HG03175 (cell line): Measurements from ENCODE around the gene ITPA.
"Not testable (repeated sequence)": the region's sequence is repeated elsewhere in the genome, so short reads cannot be mapped to it uniquely, and the experiment has no call there.

Experiments used
- ATAC-seq: cut with Tn5 transposase; IDR thresholded peaks from one replicate; pipeline ENCODE4 v1.9.1; 2021; ENCODE audit warnings: mild to moderate bottlenecking, moderate library complexity; ENCODE audit not compliant: unreplicated experiment

ITPA gene

DNA sequence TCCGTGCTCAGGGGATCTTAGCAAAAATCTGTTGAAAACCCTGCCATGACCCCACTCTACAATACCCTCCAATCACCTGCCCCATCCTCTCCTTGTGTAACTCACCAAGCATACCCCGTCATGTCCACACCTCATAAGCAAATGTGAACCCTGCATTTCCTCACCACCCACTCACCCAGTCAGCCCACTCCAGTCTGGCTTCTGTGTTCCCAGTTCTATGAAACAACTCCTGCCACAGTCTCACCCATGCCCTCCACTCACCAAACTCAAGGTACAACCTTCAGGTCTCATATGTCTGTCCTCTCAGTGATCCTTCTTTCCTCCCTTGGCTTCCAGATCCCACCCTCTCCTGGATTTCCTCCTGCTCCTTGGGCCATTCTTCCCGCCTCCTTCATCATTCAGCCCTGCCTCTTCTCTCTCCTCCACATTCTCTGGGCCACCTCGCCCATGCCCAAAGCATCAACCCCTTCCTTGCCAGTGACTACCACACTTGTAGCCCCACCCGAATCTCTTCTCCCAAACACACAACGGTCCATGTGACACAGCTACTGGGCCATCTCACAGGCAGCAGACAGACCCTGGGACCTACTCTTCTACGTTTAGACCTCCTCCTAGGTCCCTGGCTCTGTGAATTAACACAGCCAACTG is 13.6 kb upstream of the ITPA start:
- no peak for ATAC-seq

DNA sequence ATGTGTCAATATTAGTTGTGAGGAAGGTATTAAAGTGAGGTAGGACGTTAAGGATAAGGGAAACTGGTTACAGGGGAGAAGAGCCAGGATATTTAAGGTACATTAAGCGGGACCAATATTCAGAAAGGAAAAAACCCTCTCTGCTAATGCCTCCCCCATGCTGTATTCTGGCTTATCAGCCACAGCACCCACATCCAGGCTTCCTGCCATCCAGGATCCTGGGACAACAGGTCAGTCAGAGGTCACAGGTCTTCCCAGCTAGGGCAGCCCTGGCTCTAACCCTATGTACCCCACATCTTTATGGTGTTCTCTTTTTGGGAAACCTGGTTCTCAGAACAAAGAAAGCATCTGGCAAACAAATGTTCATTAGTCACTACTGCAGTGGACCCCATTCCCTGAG is 10.1 kb upstream of the ITPA start:
- ATAC-seq: no peak

DNA sequence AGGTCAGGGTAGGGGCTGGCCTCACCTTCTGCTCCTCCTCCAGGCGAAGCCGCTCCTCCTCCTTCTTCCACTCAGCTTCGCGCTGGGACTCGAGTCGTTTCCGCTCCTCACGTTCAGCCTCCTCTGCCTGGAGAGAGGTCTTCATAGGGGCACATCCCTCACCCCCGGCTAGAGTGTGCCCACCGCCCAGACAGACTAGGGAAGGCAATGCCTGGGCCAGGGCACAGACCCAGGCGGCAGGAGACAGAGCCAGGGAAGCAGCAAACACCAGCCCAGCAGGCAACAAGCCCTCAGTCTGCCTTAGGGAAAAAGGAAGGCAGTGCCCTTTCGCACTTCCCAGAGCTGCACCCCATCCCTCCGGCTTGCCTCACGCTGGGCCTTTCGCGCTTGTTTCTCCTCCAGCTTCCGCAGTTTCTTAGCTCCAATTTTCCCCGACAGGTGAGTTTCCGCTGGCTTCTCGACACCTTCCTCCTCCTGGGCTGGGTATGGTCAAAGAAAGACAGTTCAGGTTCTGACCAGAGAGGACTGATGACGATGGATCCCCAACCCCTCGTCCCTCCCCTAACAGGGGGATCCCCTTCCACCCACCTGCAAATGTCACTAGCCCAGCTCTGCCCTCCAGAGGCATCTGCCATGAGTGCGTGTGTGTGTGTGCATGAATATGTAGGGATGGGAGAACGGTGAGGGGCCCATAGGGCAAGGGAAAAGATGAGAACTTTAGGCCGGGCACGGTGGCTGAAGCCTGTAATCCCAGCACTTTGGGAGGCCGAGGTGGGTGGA is 9.1 kb upstream of the ITPA start:
- ATAC-seq: no peak

DNA sequence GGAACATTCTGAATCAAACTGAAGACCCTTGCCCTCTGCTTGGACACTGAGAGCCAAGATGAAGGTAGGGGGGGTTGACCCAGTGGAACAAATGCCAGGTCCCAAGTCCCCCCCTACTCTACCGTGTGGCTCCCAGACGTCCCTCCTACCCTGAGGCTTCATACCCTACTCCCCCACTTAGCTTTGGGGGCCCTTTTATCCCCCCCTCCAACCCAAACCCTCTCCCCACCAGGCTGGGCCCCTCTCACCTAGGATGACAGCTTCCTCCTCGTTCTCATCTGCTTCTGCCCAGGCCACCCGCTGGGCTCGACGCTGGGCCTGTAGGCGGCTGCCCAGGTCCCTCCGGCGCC is 6.4 kb upstream of the ITPA start:
- no peak for ATAC-seq

DNA sequence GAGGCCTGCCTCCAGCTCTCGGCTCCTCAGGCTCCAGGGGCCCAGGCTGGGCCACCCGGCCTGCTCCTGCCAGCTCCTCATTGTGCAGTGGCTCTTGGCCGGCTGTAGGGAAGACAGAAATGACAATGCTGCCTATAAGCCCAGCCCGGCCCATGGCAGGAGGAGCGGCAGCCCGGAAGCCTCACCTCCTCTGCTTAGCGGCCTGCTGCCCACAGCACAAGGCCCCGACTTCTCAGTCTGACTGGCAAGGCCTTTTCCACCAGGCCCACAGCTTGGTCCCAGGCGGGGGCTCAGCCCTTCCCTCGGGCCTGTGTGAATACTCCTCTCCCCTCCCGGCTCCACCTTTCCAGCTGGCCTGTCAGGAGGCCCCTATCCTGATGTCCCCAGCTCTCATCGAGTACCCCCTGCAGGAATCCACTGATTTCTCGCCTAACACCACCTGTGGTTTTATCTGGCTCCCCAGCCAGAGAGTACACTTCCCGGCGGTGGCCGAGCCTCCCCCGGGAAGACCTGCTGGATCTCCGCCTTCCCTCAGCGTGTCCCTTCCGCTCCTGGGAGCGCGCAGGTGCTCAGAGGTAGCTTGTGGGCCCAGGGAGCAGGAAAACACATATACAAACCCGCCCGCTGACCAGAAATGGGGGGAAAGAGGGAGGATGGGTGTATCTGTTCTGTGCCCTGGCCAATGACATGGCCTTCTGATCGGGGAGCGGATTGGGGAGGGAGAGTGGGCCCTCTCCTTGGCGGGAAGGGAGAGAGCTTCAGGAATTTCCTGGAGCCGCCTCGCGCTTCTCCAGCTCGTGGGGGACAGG is 5.8 kb upstream of the ITPA start:
- peak; percentile 27 for ATAC-seq

DNA sequence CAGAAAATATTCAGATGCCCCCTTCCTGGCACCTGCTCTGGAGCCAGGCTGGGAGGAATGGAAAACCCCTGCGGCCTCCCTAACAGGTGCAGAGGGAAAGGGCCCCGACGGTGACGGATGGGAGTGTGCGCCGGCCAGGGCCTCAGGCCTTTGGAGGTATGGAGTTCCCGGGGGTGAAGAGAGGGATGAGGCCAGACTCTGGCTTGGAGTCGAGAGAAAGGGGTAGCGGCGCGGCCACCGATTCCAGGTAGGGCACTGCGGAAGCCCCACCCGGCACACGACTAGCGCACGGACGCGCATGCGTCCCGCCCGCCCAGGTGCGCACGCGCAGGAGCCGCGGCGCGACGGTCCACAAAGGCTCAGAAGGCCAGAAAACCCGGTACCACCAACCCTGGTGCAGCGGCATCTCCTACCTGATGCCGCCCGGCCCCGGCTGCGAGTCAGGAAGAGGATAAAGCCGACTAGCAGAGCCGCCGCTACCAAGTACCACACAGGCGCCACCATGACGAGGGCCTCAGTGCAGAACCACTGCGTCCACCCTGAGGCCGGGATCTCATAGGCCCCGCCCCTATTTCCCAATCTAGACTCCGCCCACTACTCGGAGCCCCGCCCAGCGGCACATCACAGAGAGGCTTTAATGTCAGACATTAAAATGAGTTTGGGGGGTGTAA is 5.0 kb upstream of the ITPA start, which contains the start of gene DDRGK1:
Gene DDRGK1, minus strand, starts transcription at position 559 of the 671 bp plus-strand sequence. Its CDS starts 55 bp downstream, at position 504.
- peak; percentile 79 for ATAC-seq

DNA sequence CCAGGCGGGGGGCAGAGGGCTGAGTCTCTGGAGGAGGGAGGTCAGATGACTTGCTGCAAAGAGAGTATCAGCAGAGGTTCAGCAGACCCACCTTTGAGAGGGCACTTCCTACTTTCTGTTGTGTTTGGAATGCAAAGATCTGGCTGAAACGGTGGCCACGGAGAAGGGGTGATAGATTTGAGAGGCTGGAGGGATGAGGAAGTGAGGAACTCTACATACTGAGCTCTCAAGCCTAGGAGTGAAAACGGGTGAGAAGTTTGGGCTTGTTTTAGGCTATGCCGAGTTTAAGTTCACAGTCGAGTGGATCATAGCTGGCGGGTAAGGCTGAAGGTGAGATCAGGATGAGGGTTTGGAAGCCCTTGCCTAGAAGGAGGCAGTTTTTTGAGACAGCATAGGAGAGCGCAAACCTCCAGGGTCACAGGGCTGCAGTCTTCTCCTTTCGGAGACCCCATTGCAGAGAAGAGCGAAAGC is 477 bp upstream of the ITPA start:
- ATAC-seq: peak; percentile 6

DNA sequence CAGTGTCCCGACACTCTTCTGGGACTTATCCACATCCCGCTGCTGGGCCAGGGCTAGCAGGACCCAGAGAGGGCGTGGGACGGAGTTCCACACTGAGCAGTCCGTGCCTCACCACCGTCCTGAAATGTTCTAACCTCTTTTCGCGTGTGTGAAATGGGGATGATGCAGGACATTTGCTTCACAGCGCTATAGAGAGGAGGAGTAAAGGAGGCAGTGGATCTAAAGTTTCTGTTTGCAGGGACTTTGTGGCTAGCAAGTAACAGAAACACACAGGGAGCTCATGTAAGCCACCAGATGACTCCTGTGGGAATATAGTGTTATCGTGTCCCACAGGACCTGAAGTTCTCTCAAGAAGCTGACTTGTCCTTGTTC is 634 bp downstream of the ITPA start:
- ATAC-seq: peak; percentile 31

DNA sequence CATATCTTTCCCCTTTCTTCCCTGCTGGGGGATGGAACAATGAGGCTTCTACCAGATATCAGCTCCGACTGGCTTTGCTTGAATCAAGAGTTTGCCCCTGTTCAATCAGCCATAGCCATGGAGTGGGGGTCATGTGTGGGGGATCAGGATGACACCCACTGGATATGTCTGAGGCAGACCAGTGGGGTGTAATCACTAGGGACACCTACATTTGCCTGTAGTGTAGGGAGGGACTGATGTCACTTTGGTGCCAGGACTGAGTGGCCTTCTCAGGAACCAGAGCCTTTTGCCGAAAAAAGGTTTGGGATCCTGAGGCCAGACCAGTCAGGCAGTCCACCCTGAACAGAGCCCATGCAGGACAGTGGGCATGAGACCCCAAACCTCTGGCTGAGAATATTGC is 1.0 kb downstream of the ITPA start:
- no peak for ATAC-seq

DNA sequence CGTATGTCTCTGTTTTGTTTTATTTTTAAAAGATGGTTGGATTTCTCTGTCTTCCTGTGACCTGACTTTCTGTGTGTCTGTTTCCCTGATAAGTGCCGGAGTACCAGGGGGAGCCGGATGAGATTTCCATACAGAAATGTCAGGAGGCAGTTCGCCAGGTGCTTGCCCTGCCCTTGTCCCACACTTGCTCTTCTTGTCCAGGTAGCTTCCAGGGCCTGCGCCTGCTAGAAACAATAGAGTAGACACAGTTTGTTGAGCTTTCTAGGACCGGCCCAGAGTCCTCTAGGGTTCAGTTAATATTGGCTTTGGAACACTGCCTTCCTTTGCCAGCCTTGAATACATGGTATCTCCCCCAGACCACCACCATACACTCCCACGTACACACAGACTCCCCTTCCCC is 3.9 kb downstream of the ITPA start:
- ATAC-seq: no peak

DNA sequence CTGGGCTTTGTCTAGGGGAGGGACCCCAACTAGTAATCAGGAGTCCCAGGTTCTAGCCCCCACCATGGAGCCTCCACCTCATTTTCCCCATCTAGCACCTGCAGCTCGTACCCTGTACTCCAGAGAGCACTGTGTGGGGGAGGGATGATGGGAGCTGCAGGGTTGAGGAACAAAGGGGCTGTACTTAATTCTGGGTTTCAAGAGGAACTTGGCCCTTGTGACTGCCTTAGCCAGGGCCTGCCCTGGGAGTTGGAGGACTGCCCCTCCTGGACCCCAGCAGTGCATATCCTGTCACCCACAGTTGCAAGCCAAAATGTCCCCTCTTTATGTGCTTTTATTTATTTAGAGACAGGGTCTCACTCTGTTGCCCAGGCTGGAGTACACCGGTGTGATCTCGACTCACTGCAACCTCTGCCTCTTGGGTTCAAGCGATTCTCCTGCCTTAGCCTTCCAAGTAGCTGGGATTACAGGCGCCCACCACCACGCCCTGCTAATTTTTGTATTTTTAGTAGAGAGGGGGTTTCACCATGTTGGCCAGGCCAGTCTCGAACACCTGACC is 6.1 kb downstream of the ITPA start:
- not testable (repeated sequence) for ATAC-seq

DNA sequence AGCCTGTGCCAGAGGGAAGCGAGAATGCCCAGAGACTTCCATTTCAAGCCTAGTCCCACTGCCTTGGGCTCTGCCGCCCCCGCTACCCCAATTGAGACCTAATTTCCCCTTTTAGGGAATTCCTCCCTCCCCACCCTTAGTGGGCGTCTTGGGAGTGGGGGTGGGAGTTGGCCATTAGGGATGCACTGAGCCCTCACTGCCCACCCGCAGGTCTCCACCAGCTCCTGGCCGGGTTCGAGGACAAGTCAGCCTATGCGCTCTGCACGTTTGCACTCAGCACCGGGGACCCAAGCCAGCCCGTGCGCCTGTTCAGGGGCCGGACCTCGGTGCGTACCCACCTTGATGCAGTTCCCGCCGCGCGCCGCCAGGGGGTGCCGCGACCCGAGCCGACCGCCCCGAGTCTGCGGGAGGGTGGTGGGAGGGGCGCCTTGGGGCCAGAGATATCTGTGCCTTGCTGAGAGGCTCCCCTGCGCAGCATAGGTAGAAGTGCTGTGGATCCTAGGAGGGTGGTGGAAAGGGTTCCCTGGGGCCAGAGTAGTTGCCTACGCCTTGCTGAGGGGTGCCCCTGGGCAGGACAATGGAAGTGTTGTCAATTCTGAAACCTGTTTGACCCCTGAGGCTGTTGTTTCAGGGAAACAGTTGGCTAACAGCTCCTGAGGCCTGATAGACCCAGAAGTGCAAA is 9.2 kb downstream of the ITPA start:
- ATAC-seq: peak; percentile 62

DNA sequence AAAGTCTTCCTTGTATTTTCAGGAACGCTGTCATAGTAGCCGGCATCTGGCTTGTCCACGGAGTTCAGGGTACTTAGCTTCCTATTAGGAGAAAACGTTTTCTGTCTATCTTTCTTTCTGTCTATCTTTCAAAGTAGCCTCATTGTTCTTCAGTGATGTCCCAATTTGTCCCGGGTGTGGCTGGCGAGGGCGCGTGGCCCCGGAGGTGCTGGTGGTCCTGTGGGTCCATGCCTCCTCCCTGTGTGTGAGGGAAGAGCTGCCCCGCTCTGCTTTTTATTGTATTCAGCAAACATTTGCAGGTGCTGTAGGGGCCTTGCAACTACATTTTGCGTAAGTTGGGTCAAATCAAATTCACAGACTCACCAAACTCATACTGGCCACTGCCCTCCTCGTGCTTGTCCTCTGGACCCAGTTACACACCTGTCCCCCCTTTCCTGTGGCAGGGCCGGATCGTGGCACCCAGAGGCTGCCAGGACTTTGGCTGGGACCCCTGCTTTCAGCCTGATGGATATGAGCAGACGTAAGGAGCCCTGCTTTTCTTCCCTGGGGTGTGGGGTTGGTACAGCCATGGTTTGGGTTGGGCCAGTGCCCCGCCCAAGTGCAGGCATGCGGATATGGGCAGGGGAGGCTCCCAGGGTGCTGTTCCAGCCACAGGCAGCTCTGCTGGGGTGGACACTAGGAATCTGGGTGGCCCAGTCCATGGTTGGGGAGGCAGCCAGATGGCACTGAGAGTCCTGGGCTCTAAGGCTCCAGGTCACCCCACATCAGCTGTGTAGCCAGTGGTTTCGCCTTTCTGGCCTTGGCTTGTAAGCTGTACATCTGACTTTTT is 12.3 kb downstream of the ITPA start:
- no peak for ATAC-seq

DNA sequence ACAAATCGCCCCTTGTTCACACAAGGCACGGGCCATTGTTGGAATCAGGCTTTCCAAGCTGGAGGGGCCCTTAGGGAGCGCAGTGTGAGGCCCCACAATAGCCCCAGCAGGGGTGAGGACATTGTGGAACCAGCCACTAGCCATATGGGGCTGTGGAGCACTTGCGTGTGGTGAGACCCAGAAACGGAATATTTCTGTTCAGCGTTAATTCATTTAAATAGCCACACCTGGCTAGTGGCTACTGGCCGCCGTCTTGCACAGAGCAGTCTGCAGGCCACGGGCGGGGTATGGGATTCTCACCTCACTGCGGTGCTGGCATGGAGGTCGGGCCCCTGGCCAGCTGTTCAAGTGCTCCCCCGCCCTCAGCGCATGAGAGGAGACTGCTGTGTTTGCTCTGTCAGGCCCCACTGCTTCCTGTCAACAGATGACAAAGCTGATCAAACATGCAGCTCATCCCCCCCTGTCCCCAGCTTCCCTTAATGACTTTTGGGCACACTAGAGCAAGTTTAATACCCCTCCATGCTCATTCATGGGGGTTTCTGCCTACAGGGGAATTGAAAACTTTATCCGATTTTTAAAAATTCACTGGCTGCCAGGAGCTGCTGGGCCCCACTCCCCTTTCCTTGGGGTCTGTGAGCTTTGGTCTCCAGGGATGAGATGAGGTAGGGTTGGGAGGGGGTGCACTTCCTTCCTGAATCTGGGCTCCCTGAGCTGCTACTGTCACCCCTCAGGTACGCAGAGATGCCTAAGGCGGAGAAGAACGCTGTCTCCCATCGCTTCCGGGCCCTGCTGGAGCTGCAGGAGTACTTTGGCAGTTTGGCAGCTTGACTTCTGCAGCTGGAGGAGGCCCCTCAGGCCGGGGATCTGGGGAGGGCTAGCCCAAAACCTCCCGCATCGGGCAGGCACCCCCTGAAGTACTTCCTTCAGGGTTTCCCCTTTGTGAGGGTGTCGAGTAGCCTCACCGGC is 13.6 kb downstream of the ITPA start:
- no peak for ATAC-seq

DNA sequence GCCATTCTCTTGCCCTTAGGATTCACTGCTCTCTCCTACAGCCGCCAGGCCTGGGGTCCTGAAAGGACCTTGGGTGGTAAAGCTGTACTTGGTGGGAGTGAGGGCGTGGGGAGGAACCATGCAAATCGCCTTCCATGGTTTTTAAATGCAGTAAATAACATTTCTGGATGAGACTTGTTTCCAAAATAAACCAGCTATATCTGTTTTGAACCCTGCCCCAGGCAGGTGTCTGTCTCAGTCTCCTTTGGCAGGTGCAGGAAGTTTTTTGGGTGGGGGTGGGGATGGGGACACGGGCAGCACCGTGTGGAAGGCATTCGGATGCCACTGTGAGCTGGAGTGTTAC is 14.3 kb downstream of the ITPA start:
- no peak for ATAC-seq

DNA sequence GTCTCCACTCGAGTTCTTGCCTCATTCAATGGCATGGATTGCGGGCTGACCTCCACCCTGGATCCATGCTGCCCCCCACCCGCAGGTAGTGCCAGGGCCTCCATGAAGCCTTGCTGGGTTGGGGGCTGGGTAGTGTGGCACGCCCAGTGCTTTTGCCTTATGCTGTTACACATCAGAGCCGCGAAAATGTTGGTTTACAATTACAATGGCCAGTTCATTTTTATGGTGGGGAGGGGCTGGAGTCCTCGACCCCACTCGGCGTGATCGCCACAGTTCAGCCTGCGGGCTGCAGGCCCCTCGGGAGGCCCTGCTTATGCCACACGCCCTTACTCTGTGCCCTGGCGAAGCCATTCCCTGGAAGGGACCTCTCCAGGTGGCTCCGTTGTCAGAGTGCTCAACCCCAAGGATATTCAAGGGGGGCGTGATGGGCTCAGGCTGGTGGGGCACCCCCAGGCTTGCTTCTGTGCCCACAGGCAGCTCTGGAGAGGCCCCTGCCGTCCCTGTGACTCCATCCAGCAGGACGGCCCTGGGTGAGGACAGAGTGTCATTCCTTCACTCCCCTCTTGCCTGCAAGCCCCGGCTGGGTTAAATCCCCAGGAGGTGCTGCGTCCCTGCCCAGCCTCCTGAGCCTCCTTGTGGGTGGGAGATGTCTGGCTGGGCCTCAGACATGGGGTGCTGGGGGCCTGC is 14.8 kb downstream of the ITPA start:
- no peak for ATAC-seq

DNA sequence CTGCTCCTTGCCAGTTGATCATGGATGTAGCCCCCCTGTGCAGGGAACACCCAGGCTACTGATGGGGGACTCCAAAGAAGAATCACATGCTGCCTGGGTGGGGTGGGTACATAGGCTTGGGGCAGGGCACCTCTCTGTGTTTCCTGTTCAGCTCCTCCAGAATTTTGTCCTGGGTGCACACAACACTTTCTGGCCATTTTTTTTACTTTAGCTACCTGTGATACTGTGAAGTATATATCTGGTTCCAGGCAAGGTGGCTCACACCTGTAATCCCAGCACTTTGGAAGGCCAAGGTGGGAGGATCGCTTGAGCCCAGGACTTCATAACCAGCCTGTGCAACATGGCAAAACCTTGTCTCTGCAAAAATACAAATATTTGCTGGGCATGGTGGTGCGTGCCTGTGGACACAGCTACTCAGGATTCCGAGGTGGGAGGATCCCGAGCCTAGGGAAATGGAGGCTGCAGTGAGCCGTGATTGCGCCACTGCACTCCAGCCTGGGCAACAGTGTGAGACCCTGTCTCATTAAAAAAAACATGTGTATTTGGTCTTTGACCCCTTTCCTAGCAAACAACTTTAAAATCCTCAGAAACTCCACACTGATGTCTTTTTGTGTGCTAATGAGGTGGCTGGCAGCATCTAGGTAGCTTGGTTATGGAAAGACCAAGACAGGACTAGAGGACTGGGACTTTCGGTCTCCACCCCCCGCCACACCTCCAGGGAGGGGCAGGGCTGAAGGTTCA is 15.6 kb downstream of the ITPA start:
- ATAC-seq: no peak
